IMR-90 (cell line): Measurements from ENCODE around the gene PIEZO2. TPM values are rescaled to one million over a fixed set of nuclear protein-coding genes. Genes with fewer than 3 reads are reported as not detected.

Experiments used
- ATAC-seq: fragments of 200-7000 bp; cut with Tn5 transposase; 2 replicates; pipeline ENCODE4 v1.9.1; 2020; ENCODE audit warnings: low read depth, mild to moderate bottlenecking, moderate library complexity
- BruUV-seq: library from RNA; stranded (reverse); fragments of 400-500 nt; replicated peaks from 2 replicates; lab custom pipeline; 2021; lab: Mats Ljungman, UMichigan
- CTCF ChIA-PET: fragments of 300-600 bp; formaldehyde crosslinking; extraction: SDS; loops from one replicate; lab custom pipeline; 2021; ENCODE audit warnings: antibody characterized with exemption; lab: Yijun Ruan, JAX
- POLR2A ChIA-PET: fragments of 300-600 bp; sonication (Branson Sonifier 250); formaldehyde crosslinking; loops from one replicate; lab custom pipeline; 2022; ENCODE audit warnings: antibody characterized with exemption; ENCODE audit not compliant: unreplicated experiment; lab: Charles Lee
- DNase-seq: peaks from one replicate; pipeline ENCODE4 v3.0.0; 2013
- H2AFZ ChIP-seq: replicated peaks from 2 replicates; pipeline ENCODE3; 2013; ENCODE audit warnings: low read length, mild to moderate bottlenecking; ENCODE audit not compliant: poor library complexity
- H2AK5ac ChIP-seq: 2 replicates; pipeline ENCODE4 v1.6.1; 2013; ENCODE audit warnings: low read depth, low read length, inconsistent platforms
- H2AK9ac ChIP-seq: replicated peaks from 2 replicates; pipeline ENCODE3; 2013; ENCODE audit warnings: mild to moderate bottlenecking, low read depth, low read length, moderate library complexity; ENCODE audit not compliant: poor library complexity
- H2BK120ac ChIP-seq: 2 replicates; pipeline ENCODE4 v1.6.1; 2013; ENCODE audit warnings: low read depth, low read length, inconsistent platforms
- H2BK15ac ChIP-seq: 3 replicates; pipeline ENCODE4 v1.6.1; 2013; ENCODE audit warnings: low read depth, low read length, inconsistent platforms
- H2BK20ac ChIP-seq: 2 replicates; pipeline ENCODE4 v1.6.1; 2013; ENCODE audit warnings: low read depth, mild to moderate bottlenecking, inconsistent platforms, low read length, moderate library complexity
- H2BK5ac ChIP-seq: 2 replicates; pipeline ENCODE4 v1.6.1; 2013; ENCODE audit warnings: mild to moderate bottlenecking, low read depth, low read length, inconsistent platforms; ENCODE audit not compliant: poor library complexity, severe bottlenecking
- H3K14ac ChIP-seq: replicated peaks from 2 replicates; pipeline ENCODE4 v1.6.1; 2013; ENCODE audit warnings: low read depth, low read length, inconsistent platforms
- H3K18ac ChIP-seq: 2 replicates; pipeline ENCODE4 v1.6.1; 2013; ENCODE audit warnings: low read depth, low read length, control low read depth
- H3K23ac ChIP-seq: 2 replicates; pipeline ENCODE4 v1.6.1; 2013; ENCODE audit warnings: low read depth, low read length, inconsistent platforms
- H3K27ac ChIP-seq: 2 replicates; pipeline ENCODE4 v1.5.1; 2013; ENCODE audit warnings: mild to moderate bottlenecking, control low read depth, low read length; ENCODE audit not compliant: insufficient read depth
- H3K27me3 ChIP-seq: 2 replicates; pipeline ENCODE4 v1.6.1; 2013; ENCODE audit warnings: low read length; ENCODE audit not compliant: control insufficient read depth, insufficient read depth
- H3K36me3 ChIP-seq: 2 replicates; pipeline ENCODE4 v1.6.1; 2013; ENCODE audit warnings: low read length, mixed read lengths; ENCODE audit not compliant: control insufficient read depth, insufficient read depth
- H3K4ac ChIP-seq: 2 replicates; pipeline ENCODE4 v1.6.1; 2013; ENCODE audit warnings: low read depth, low read length, inconsistent platforms
- H3K4me1 ChIP-seq: 2 replicates; pipeline ENCODE4 v1.6.1; 2013; ENCODE audit warnings: low read length, mixed read lengths; ENCODE audit not compliant: control insufficient read depth, insufficient read depth
- H3K4me2 ChIP-seq: 2 replicates; pipeline ENCODE4 v1.6.1; 2013; ENCODE audit warnings: low read depth, mild to moderate bottlenecking, control low read depth, low read length, moderate library complexity
- H3K4me3 ChIP-seq: 2 replicates; pipeline ENCODE4 v1.5.1; 2013; ENCODE audit warnings: low read depth, mild to moderate bottlenecking, control low read depth, low read length, moderate library complexity; ENCODE audit not compliant: insufficient read depth
- H3K56ac ChIP-seq: 2 replicates; pipeline ENCODE4 v1.6.1; 2013; ENCODE audit warnings: low read length, inconsistent platforms; ENCODE audit not compliant: insufficient read depth; ENCODE audit errors: extremely low read depth
- H3K79me1 ChIP-seq, 2 experiments: 2 replicates each; pipeline ENCODE4 v1.6.1; 2013; ENCODE audit warnings: low read length in 2 of 2, inconsistent platforms in 1 of 2, low read depth in 1 of 2
- H3K9ac ChIP-seq: 2 replicates; pipeline ENCODE4 v1.6.1; 2013; ENCODE audit warnings: low read depth, low read length, control low read depth
- H3K9me1 ChIP-seq: 2 replicates; pipeline ENCODE4 v1.6.1; 2013; ENCODE audit warnings: low read length, inconsistent platforms; ENCODE audit not compliant: insufficient read depth
- H3K9me3 ChIP-seq: 2 replicates; pipeline ENCODE4 v1.6.1; 2013; ENCODE audit warnings: low read length; ENCODE audit not compliant: control insufficient read depth, insufficient read depth
- H4K20me1 ChIP-seq: 2 replicates; pipeline ENCODE4 v1.6.1; 2013; ENCODE audit warnings: low read length, inconsistent platforms; ENCODE audit not compliant: insufficient read depth
- H4K5ac ChIP-seq: 2 replicates; pipeline ENCODE4 v1.6.1; 2013; ENCODE audit warnings: mild to moderate bottlenecking, low read depth, low read length, control low read depth
- H4K8ac ChIP-seq, 2 experiments: 2 replicates each; pipeline ENCODE4 v1.6.1; 2013; ENCODE audit warnings: low read depth in 2 of 2, low read length in 2 of 2, control low read depth in 1 of 2, inconsistent platforms in 1 of 2
- H4K91ac ChIP-seq: 2 replicates; pipeline ENCODE4 v1.6.1; 2013; ENCODE audit warnings: low read depth, low read length, inconsistent platforms; ENCODE audit not compliant: insufficient read depth
- BHLHE40 ChIP-seq: fragments of 150-350 bp; IDR thresholded peaks from 2 replicates; pipeline ENCODE4 v1.6.1; 2016; ENCODE audit warnings: mild to moderate bottlenecking, low read depth, low read length
- CEBPB ChIP-seq: IDR thresholded peaks from 2 replicates; pipeline ENCODE4 v1.6.1; 2012; ENCODE audit warnings: low read depth, low read length, improper control_type of control experiment
- CHD1 ChIP-seq: IDR thresholded peaks from 2 replicates; pipeline ENCODE4 v1.6.1; 2012; ENCODE audit warnings: low read depth, low read length, improper control_type of control experiment
- CTCF ChIP-seq: conservative IDR thresholded peaks from 2 replicates; pipeline ENCODE4 v1.5.1; 2012; ENCODE audit warnings: mild to moderate bottlenecking, low read depth, low read length, improper control_type of control experiment
- ELK1 ChIP-seq: fragments of 150-350 bp; IDR thresholded peaks from 2 replicates; pipeline ENCODE4 v1.6.1; 2016; ENCODE audit warnings: low read depth, mild to moderate bottlenecking, low read length, moderate library complexity, borderline replicate concordance
- FOS ChIP-seq: fragments of 150-350 bp; IDR thresholded peaks from 2 replicates; pipeline ENCODE4 v1.6.1; 2016; ENCODE audit warnings: low read depth, low read length
- MAFK ChIP-seq: IDR thresholded peaks from 2 replicates; pipeline ENCODE4 v1.6.1; 2012; ENCODE audit warnings: low read depth, low read length, improper control_type of control experiment
- MAZ ChIP-seq: IDR thresholded peaks from 2 replicates; pipeline ENCODE4 v1.6.1; 2012; ENCODE audit warnings: low read depth, mild to moderate bottlenecking, low read length, improper control_type of control experiment, moderate library complexity, borderline replicate concordance
- MXI1 ChIP-seq: IDR thresholded peaks from 2 replicates; pipeline ENCODE4 v1.6.1; 2012; ENCODE audit warnings: low read depth, mild to moderate bottlenecking, low read length, moderate library complexity, borderline replicate concordance
- NFE2L2 ChIP-seq: fragments of 150-350 bp; IDR thresholded peaks from 2 replicates; pipeline ENCODE4 v1.6.1; 2016; ENCODE audit warnings: low read depth, mild to moderate bottlenecking, low read length
- POLR2A ChIP-seq: IDR thresholded peaks from 2 replicates; pipeline ENCODE4 v1.6.1; 2012; ENCODE audit warnings: mild to moderate bottlenecking, low read depth, low read length
- RAD21 ChIP-seq: IDR thresholded peaks from 2 replicates; pipeline ENCODE4 v1.6.1; 2012; ENCODE audit warnings: low read length, improper control_type of control experiment
- RCOR1 ChIP-seq: IDR thresholded peaks from 2 replicates; pipeline ENCODE4 v1.6.1; 2012; ENCODE audit warnings: mild to moderate bottlenecking, low read length, improper control_type of control experiment; ENCODE audit not compliant: insufficient replicate concordance
- RFX5 ChIP-seq: IDR thresholded peaks from 2 replicates; pipeline ENCODE4 v1.8.0; 2012; ENCODE audit warnings: low read depth, mild to moderate bottlenecking, low read length, moderate library complexity
- WGBS, 2 experiments: methylation state at CpG; one replicate each; pipeline versions ENCODE4 v1.1.5 to v1.1.7; 2013; ENCODE audit warnings: missing lambda C conversion rate in 2 of 2; ENCODE audit not compliant: insufficient read length in 1 of 2; ENCODE audit errors: extremely low coverage in 2 of 2; 5-methylcytosine and 5-hydroxymethylcytosine counted together
- dilution Hi-C: fragments of 300-500 bp; cut with HindIII; formaldehyde crosslinking; loops from one replicate; pipeline ENCODE4 v1.14.3; 2018; ENCODE audit warnings: low sequenced_read_pairs; ENCODE audit not compliant: unreplicated experiment
- in situ Hi-C: fragments of 300-500 bp; cut with MboI; formaldehyde crosslinking; loops from 3 replicates; pipeline ENCODE4 v1.14.3; 2019; ENCODE audit warnings: low sequenced_read_pairs, inconsistent platforms, mixed read lengths
- intact Hi-C: fragments of 100-400 bp; cut with micrococcal nuclease; formaldehyde crosslinking; loops from 2 replicates; pipeline ENCODE4 v1.10.0; 2022
- polyA plus RNA-seq, 3 experiments: library from polyadenylated mRNA; depleted of rRNA; stranded (reverse); fragments of >200 nt; gene quantifications; 2 replicates each; pipeline ENCODE4 v1.2.3, GENCODE V29; 2012; ENCODE audit warnings: low replicate concordance in 1 of 3
- total RNA-seq: library from RNA; depleted of rRNA; stranded (reverse); fragments of >200 nt; gene quantifications from 2 replicates; pipeline ENCODE4 v1.2.3, GENCODE V29; 2012

The PIEZO2 gene
- total and polyA plus RNA-seq, 2 of the 4 experiments (the other 2 are of a cell fraction), result 2.4 to 4.1 TPM

- Histone ChIP-seq H2BK5ac (no peak overlapping the region), H2AK9ac (no peak overlapping the region), H3K9ac (no peak overlapping the region), H3K27ac (no peak overlapping the region), H3K27me3 (no peaks in the 10 kb centered on the region), H3K36me3 (no peaks in the 10 kb centered on the region), H4K91ac (no peak overlapping the region), H2AFZ (no peak overlapping the region), H3K56ac (no peak overlapping the region), H3K14ac (no peak overlapping the region), H3K9me3 (peaks cover 8% of the 10 kb centered on the region), H3K18ac (no peak overlapping the region), H4K8ac (no peak overlapping the region), H3K4ac (no peak overlapping the region), H3K4me1 (no peaks in the 10 kb centered on the region), H3K4me2 (no peak overlapping the region), H3K9me1 (no peaks in the 10 kb centered on the region), H4K20me1 (no peaks in the 10 kb centered on the region), H3K23ac (no peak overlapping the region), H3K4me3 (no peak overlapping the region), H3K79me1 (peaks cover 0 to 5% of the 10 kb centered on the region in 2 experiments; a peak in 1 of 4 replicates), H4K5ac (no peak overlapping the region), H2BK20ac (no peak overlapping the region), H2BK15ac (no peak overlapping the region), H2AK5ac (no peak overlapping the region), H2BK120ac (no peak overlapping the region)
- BruUV-seq, result no TSS peak
- dilution Hi-C loops, result no loop called here
- intact Hi-C loops, result no loop called here
- DNase-seq (no peak), ATAC-seq (no peak)
- TF ChIP-seq FOS, result no peak
- no peak for TF ChIP-seq MAZ
- TF ChIP-seq CHD1, result no peak
- no peak for TF ChIP-seq RAD21
- no peak for TF ChIP-seq MXI1
- no peak for TF ChIP-seq NFE2L2
- TF ChIP-seq BHLHE40, result no peak
- no peak for TF ChIP-seq MAFK
- no peak for TF ChIP-seq CTCF
- TF ChIP-seq RCOR1, result no peak
- no peak for TF ChIP-seq CEBPB
- TF ChIP-seq RFX5, result no peak
- no peak for TF ChIP-seq POLR2A
- TF ChIP-seq ELK1, result no peak
- ChIA-PET CTCF (interaction anchor here (0.6 kb wide), 1 partner anchor 85 kb away, joined by 3 read pairs; no protein-coding TSS in a partner anchor), POLR2A (no interaction called here)
- WGBS, 2 experiments, result no CpG with 5 or more reads among the region's 2 CpGs
- in situ Hi-C loops, result no loop called here
Observed at GRCh38 chr18:10985689-10986088, 163.7 kb downstream of the PIEZO2 start.
